Dendritic cell treated with granulocyte-macrophage colony-stimulating factor and Interleukin-4, amounts not matched to agents 40 ng/mL and 50 ng/mL, for 4 days (primary cell): ENCODE results near the gene CLTB.

ENCODE experiments used
- H3K27ac Mint-ChIP-seq: one replicate; pipeline ENCODE4 v1.8.0; 2022; ENCODE audit warnings: mild to moderate bottlenecking, mixed read lengths
- H3K27me3 Mint-ChIP-seq: one replicate; pipeline ENCODE4 v1.8.0; 2022; ENCODE audit warnings: mild to moderate bottlenecking, mixed read lengths
- H3K36me3 Mint-ChIP-seq: one replicate; pipeline ENCODE4 v1.8.0; 2022; ENCODE audit warnings: low read depth, mixed read lengths
- H3K4me1 Mint-ChIP-seq: one replicate; pipeline ENCODE4 v1.8.0; 2022; ENCODE audit warnings: low read depth, mixed read lengths
- H3K4me3 Mint-ChIP-seq: one replicate; pipeline ENCODE4 v1.8.0; 2022; ENCODE audit warnings: mild to moderate bottlenecking, moderate library complexity, mixed read lengths
- H3K9me3 Mint-ChIP-seq: one replicate; pipeline ENCODE4 v1.8.0; 2022; ENCODE audit warnings: mixed read lengths
- intact Hi-C: fragments of 100-400 bp; cut with micrococcal nuclease; formaldehyde crosslinking; loops from one replicate; pipeline ENCODE4 v1.15.0; 2022

CLTB gene

GRCh38 chr5:176441921-176442323, 25.6 kb upstream of the CLTB start:
- Mint-ChIP-seq H3K27ac (no peak overlapping the region), H3K4me1 (peaks cover 15% of the 10 kb centered on the region), H3K36me3 (peaks cover 1% of the 10 kb centered on the region), H3K4me3 (no peak overlapping the region), H3K9me3 (no peaks in the 10 kb centered on the region), H3K27me3 (no peaks in the 10 kb centered on the region)
- intact Hi-C loops: no loop called here

DNA sequence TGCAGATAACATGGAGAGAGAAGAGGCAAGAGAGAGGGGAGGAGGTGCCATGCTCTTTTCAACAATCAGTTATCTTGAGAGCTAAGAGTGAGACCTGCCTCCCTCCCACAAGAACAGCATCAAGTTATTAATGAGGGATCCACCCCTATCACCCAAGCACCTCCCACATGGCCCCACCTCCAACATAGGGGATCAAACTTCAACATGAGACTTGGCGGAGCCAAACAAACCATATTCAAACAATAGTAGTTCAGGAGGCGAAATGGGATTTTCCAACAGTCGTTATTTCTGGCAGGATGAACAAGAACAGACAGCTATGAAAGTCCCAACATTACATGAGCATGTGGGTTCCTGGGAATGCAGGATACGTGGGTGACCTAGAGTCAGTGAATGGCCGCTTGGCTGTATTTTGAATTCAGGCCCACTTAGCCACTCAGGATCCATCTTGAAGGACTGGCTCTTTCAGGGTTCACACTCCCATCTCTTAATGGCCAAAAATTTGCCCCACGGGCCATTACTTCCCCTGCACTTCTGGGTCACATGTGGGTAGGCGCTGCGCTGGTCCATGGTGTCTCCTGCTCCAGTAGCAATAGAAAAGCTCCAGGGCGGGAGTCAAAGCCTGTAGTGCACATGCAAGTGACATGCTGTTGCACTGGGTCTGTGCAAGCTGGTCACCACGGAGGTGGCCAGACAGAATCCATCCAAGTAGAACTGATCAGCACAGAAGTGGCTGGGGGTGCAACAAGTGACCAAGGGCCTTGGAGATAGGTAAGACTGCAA, 24.8 kb upstream of the CLTB start:
- H3K9me3 Mint-ChIP-seq: no peaks in the 10 kb centered on the region
- H3K36me3 Mint-ChIP-seq: no peaks in the 10 kb centered on the region
- intact Hi-C loops: no loop called here
- no peak overlapping the region for H3K4me3 Mint-ChIP-seq
- H3K27ac Mint-ChIP-seq: no peak overlapping the region
- H3K27me3 Mint-ChIP-seq: no peaks in the 10 kb centered on the region
- peaks cover 13% of the 10 kb centered on the region for H3K4me1 Mint-ChIP-seq

DNA sequence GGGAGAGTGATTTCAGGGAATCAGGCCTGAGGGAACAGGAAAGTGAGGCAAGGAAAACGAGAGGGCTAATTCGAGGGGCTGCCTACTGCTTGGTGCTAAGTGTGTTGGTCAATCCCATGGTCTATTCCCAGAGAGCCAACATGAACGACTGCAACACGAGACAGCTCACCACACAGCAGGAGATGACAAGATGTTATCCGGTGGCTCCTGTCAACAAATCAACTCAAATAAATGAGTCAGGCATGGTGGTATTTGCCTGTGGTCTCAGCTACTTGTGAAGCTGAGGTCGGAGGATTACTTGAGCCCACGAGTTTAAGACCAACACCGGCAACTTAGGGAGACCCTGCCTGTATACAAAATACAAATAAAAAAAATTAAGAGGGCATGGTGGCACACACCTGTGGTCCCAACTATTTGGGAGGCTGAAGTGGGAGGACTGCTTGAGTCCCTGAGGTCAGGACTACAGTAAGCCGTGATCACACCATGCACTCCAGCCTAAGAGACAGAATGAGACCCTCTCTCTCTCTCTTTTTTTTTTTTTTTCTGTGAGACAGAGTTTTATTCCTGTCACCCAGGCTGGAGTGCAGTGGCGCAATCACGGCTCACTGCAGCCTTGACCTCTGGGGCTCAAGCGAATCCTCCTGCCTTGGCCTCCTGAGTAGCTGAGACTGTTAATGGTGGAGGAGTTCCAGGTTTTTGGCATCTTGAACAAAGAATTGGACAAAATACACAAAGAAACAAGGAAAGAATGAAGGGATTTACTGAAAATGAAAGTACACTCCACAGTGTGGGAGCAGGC, 22.8 kb upstream of the CLTB start:
- intact Hi-C loops: no loop called here
- H3K27ac Mint-ChIP-seq: no peak overlapping the region
- H3K9me3 Mint-ChIP-seq: no peaks in the 10 kb centered on the region
- H3K36me3 Mint-ChIP-seq: no peaks in the 10 kb centered on the region
- H3K4me3 Mint-ChIP-seq: no peak overlapping the region
- H3K4me1 Mint-ChIP-seq: peaks cover 9% of the 10 kb centered on the region
- H3K27me3 Mint-ChIP-seq: no peaks in the 10 kb centered on the region

DNA sequence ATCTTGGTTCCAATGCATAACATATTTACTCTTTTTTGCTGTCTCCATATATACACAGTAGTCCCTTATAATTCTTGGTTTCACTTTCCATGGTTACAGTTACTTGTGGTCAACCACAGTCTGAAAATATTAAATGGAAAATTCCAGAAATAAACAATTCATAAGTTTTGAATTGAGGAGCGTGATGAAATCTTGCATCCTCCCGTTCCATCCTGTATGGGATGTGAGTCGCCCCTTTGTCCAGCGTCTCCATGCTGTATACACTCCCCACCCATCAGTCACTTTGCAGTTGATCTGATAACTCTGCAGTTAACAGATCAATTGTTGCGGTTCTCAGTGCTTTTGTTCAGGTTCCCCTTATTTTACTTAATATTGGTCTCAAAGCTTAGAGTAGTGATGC, 20.3 kb upstream of the CLTB start:
- intact Hi-C loops: no loop called here
- Mint-ChIP-seq H3K36me3 (no peaks in the 10 kb centered on the region), H3K4me3 (peak overlapping the region; percentile 20), H3K27me3 (no peaks in the 10 kb centered on the region), H3K4me1 (peaks cover 9% of the 10 kb centered on the region), H3K27ac (no peak overlapping the region), H3K9me3 (no peaks in the 10 kb centered on the region)

DNA sequence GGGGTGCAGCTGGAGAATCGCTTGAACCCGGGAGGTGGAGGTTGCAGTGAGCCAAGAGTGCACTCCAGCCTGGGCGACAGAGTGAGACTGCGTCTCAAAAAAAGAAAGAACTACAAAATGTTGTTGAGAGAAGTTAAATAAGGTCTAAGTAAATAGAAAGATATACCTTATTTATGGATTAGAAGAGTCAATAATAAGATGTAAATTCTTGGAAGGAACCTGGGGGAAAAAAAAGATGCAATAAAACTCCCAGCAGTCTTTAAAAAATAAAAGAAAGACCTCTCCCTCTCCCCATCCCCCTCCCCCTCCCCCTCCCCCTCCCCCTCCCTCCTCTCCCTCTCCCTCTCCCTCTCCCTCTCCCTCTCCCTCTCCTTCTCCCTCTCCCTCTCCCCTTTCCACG, 16.4 kb upstream of the CLTB start:
- H3K27me3 Mint-ChIP-seq: no peaks in the 10 kb centered on the region
- no peaks in the 10 kb centered on the region for H3K36me3 Mint-ChIP-seq
- peaks cover 14% of the 10 kb centered on the region for H3K4me1 Mint-ChIP-seq
- H3K4me3 Mint-ChIP-seq: no peak overlapping the region
- H3K27ac Mint-ChIP-seq: no peak overlapping the region
- H3K9me3 Mint-ChIP-seq: no peaks in the 10 kb centered on the region
- intact Hi-C loops: no loop called here

DNA sequence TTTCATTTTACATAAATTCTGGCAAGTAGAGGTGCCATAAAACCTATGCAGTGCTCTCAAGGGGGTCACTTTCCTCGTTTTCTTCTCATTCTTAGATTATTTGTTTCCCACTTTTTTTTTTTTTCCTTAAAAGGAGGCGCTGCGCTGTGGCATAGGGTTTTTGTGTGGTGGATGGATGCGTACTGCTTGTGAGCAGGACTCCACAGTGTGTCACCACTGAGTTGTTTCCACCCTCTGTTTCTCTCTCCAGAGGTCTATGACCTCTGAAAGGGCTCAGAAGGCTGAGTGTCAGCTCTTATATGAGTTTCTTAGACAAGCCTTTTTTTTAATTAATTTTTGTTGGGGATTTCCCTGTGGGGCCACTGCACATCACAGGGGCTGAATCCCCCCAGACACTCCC, 13.6 kb upstream of the CLTB start:
- peaks cover 5% of the 10 kb centered on the region for H3K4me1 Mint-ChIP-seq
- H3K27ac Mint-ChIP-seq: no peak overlapping the region
- no peaks in the 10 kb centered on the region for H3K27me3 Mint-ChIP-seq
- intact Hi-C loops: no loop called here
- no peak overlapping the region for H3K4me3 Mint-ChIP-seq
- H3K36me3 Mint-ChIP-seq: no peaks in the 10 kb centered on the region
- peaks cover 5% of the 10 kb centered on the region for H3K9me3 Mint-ChIP-seq

GRCh38 chr5:176427971-176428370, 11.6 kb upstream of the CLTB start:
- intact Hi-C loops: no loop called here
- Mint-ChIP-seq H3K4me1 (peaks cover 5% of the 10 kb centered on the region), H3K27ac (no peak overlapping the region), H3K27me3 (no peaks in the 10 kb centered on the region), H3K36me3 (no peaks in the 10 kb centered on the region), H3K9me3 (peaks cover 5% of the 10 kb centered on the region), H3K4me3 (no peak overlapping the region)

DNA sequence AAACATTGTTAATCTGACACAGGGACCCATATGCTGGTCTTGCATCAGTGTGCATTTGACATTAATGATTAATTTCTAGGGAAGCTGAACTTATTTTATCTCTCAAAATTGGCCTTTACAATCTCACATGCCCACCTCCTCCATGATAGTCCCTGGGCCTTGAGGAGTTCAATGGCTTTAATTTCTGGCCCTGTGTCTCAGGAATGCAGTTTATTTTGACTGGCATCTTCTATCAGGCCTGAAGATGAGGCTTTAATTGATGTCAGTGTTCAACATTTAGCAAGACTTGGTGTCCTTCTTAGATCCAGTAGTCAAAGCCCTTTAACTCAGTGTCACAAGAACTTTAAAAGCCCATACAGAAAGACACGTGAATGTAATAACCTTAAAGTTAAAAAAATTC, 10.5 kb upstream of the CLTB start:
- Mint-ChIP-seq H3K4me1 (peaks cover 5% of the 10 kb centered on the region), H3K27me3 (no peaks in the 10 kb centered on the region), H3K9me3 (peaks cover 5% of the 10 kb centered on the region), H3K36me3 (no peaks in the 10 kb centered on the region), H3K27ac (no peak overlapping the region), H3K4me3 (no peak overlapping the region)
- intact Hi-C loops: no loop called here

DNA sequence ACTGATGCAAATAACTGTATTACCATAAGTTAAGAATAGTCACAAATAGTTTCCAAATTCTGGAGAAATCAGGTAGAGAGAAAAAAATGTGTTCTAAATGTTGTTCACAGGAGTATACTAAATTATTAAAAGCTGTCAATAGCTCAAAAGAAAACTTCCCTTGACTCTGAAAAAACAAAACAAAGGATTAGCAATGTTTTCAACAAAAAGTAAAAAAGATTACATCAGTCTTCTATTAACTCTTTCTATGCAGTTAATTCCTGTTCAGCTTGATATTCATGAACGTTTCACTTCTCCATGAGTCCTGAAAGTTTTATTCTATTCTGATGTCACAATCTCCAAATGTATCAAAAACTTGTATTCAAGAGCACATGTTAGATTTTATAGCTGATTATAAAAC, 9.5 kb upstream of the CLTB start:
- Mint-ChIP-seq H3K27me3 (no peaks in the 10 kb centered on the region), H3K9me3 (peaks cover 5% of the 10 kb centered on the region), H3K4me1 (peaks cover 5% of the 10 kb centered on the region), H3K4me3 (no peak overlapping the region), H3K27ac (no peak overlapping the region), H3K36me3 (no peaks in the 10 kb centered on the region)
- intact Hi-C loops: no loop called here

DNA sequence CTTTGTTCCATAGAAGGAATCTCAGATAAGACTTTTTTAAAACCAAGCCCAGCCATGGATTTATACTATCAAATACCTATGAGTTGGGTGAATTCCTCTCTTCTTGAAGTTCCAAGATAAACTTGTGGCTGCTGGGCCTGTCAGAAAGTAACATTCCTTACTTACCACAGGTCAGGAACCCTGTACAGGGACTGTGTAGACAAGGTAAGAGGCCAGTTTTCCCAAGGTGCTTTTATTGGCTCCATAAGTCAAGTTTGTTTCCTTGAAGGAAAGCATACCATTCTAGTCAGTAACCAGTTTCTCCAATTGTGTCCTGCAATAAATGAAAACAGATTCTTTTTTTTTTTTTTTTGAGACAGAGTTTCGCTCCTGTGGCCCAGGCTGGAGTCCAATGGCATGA, 8.8 kb upstream of the CLTB start:
- Mint-ChIP-seq H3K9me3 (peaks cover 5% of the 10 kb centered on the region), H3K36me3 (no peaks in the 10 kb centered on the region), H3K27me3 (peaks cover 4% of the 10 kb centered on the region), H3K27ac (no peak overlapping the region), H3K4me1 (peaks cover 5% of the 10 kb centered on the region), H3K4me3 (no peak overlapping the region)
- intact Hi-C loops: no loop called here

- H3K27me3 Mint-ChIP-seq: peaks cover 4% of the 10 kb centered on the region
- H3K9me3 Mint-ChIP-seq: peaks cover 5% of the 10 kb centered on the region
- no peaks in the 10 kb centered on the region for H3K36me3 Mint-ChIP-seq
- H3K4me1 Mint-ChIP-seq: peaks cover 5% of the 10 kb centered on the region
- H3K4me3 Mint-ChIP-seq: no peak overlapping the region
- intact Hi-C loops: no loop called here
- H3K27ac Mint-ChIP-seq: no peak overlapping the region
Observed at GRCh38 chr5:176424181-176424580, 7.8 kb upstream of the CLTB start.

GRCh38 chr5:176420972-176421544, 4.7 kb upstream of the CLTB start:
- no peaks in the 10 kb centered on the region for H3K4me1 Mint-ChIP-seq
- H3K36me3 Mint-ChIP-seq: no peaks in the 10 kb centered on the region
- H3K27me3 Mint-ChIP-seq: peaks cover 9% of the 10 kb centered on the region
- no peak overlapping the region for H3K4me3 Mint-ChIP-seq
- no peak overlapping the region for H3K27ac Mint-ChIP-seq
- intact Hi-C loops: no loop called here
- peaks cover 5% of the 10 kb centered on the region for H3K9me3 Mint-ChIP-seq

- H3K4me1 Mint-ChIP-seq: peaks cover 6% of the 10 kb centered on the region
- H3K27me3 Mint-ChIP-seq: peaks cover 9% of the 10 kb centered on the region
- H3K4me3 Mint-ChIP-seq: no peak overlapping the region
- no peak overlapping the region for H3K27ac Mint-ChIP-seq
- intact Hi-C loops: no loop called here
- no peaks in the 10 kb centered on the region for H3K36me3 Mint-ChIP-seq
- no peaks in the 10 kb centered on the region for H3K9me3 Mint-ChIP-seq
Observed at GRCh38 chr5:176420086-176420485, 3.7 kb upstream of the CLTB start.

GRCh38 chr5:176418251-176418650, 1.9 kb upstream of the CLTB start:
- Mint-ChIP-seq H3K4me3 (no peak overlapping the region), H3K27ac (no peak overlapping the region), H3K36me3 (peaks cover under 1% of the 10 kb centered on the region), H3K9me3 (no peaks in the 10 kb centered on the region), H3K4me1 (peaks cover 20% of the 10 kb centered on the region), H3K27me3 (peaks cover 9% of the 10 kb centered on the region)
- intact Hi-C loops: loop anchor here (10.0 kb wide), 3 partner anchors 67 to 157 kb away; partner anchors contain the start of gene RNF44
